ENCODE data around the gene JAG2. TPM values are rescaled to one million over a fixed set of nuclear protein-coding genes. Genes with fewer than 3 reads are reported as not detected.

The JAG2 gene
- total RNA-seq, 4 donors from 2014 or later: 5.4 to 29.9 (median 6.6) TPM

DNA sequence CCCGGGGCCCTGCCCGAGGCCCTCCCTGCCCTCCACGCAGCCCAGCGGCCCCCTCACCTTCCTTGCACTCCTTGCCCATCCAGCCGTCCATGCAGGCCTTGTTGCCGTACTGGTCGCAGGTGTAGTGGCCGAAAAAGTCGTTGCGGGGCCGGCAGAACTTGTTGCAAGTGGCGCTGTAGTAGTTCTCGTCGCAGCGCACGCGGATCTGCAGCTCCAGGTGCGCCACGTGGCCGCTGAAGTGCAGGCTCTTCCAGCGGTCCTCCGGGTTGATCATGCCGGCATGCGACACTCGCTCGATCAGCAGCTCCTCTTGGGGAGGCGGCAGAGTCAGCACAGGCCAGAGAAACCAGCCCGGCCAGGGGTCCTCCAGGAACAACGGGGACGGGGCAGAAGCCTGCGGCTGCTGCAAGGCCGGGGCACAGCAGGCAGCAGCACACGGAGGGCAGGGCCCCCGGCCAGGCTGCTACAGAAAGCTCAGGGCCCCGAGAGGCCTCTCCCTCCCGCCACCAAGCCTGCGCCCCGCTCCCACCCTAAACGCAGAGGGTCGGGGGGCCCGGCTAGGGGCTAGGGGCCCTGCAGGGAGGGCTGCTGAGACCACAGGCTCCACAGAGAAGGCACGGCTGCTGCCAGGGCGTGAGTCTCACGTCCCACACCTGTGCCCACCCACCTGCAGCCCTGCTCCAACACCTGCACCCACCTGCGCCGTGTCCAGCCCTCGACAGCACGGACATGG lies 12.7 kb downstream of the JAG2 start:
- no peak overlapping the region for H3K27ac ChIP-seq
- in situ Hi-C loops (cut with MboI; ENCODE audit: low pct_ligation_motif_present in 1 of 4, low pct_unique_long_range_greater_than_20kb in 1 of 4, low sequenced_read_pairs in 3 of 4): no loop called here
- TF ChIP-seq EP300 (IDR thresholded peaks at IDR 0.05; ENCODE audit: low read depth): no peak
- TF ChIP-seq, protein P1, sequence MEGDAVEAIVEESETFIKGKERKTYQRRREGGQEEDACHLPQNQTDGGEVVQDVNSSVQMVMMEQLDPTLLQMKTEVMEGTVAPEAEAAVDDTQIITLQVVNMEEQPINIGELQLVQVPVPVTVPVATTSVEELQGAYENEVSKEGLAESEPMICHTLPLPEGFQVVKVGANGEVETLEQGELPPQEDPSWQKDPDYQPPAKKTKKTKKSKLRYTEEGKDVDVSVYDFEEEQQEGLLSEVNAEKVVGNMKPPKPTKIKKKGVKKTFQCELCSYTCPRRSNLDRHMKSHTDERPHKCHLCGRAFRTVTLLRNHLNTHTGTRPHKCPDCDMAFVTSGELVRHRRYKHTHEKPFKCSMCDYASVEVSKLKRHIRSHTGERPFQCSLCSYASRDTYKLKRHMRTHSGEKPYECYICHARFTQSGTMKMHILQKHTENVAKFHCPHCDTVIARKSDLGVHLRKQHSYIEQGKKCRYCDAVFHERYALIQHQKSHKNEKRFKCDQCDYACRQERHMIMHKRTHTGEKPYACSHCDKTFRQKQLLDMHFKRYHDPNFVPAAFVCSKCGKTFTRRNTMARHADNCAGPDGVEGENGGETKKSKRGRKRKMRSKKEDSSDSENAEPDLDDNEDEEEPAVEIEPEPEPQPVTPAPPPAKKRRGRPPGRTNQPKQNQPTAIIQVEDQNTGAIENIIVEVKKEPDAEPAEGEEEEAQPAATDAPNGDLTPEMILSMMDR (IDR thresholded peaks at IDR 0.05): no peak
- TF ChIP-seq POLR2A (IDR thresholded peaks at IDR 0.05): no peak
- no peak for TF ChIP-seq POLR2AphosphoS5 (IDR thresholded peaks at IDR 0.05)
- H3K27me3 ChIP-seq: no peaks in the 10 kb centered on the region
- no peak overlapping the region for H3K4me3 ChIP-seq
- intact Hi-C loops (cut with DNase I; ENCODE audit: low total_unique reads): no loop called here
- no peaks in the 10 kb centered on the region for H3K4me1 ChIP-seq
- WGBS, 2 donors (ENCODE audit: low coverage in 1 of 2): 75 to 80% methylated on average over 1 to 44 of the region's 48 CpGs
- no peaks in the 10 kb centered on the region for H3K9me3 ChIP-seq
- no peak for DNase-seq
- no peaks in the 10 kb centered on the region for H3K36me3 ChIP-seq

DNA sequence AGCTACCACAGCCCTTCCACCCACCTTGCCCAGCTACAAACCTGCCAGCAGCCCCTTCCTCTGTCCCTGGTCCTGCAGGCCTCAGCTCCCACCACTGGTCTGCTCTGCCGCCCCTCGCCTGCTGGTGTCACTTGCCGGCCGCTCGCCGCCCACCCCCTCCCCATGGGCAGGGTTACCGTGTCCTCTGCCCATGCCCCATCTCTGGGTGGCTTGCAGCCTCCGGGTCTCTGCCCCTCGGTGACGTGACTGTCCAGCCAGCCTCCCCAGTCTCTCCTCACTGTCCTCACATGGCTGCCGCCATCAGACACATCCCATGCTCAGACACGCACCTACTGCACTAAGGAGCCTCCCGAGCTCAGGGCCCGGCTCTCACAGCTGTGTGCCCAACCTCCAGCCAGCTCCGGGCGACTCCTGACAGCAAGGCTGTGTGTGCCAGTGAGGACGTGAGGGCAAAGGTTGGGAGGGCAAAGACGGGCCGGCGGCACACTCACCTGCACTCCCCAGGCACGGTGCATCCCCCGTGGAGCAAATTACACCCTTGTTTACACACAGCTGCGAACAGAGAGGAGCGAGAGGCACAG lies 13.4 kb downstream of the JAG2 start:
- no peak overlapping the region for H3K27ac ChIP-seq
- WGBS, 2 donors (ENCODE audit: low coverage in 1 of 2): 83% methylated on average over 21 of the region's 24 CpGs; no CpG with 5 or more reads in 1 of the 2 donors
- no peaks in the 10 kb centered on the region for H3K36me3 ChIP-seq
- H3K27me3 ChIP-seq: no peaks in the 10 kb centered on the region
- no peaks in the 10 kb centered on the region for H3K4me1 ChIP-seq
- intact Hi-C loops (cut with DNase I; ENCODE audit: low total_unique reads) (no loop called here), in situ Hi-C loops (cut with MboI; ENCODE audit: low pct_ligation_motif_present in 1 of 4, low pct_unique_long_range_greater_than_20kb in 1 of 4, low sequenced_read_pairs in 3 of 4) (no loop called here)
- no peak for DNase-seq
- TF ChIP-seq, protein P1 (IDR thresholded peaks at IDR 0.05): no peak
- TF ChIP-seq POLR2AphosphoS5 (IDR thresholded peaks at IDR 0.05) (no peak), EP300 (IDR thresholded peaks at IDR 0.05; ENCODE audit: low read depth) (no peak), POLR2A (IDR thresholded peaks at IDR 0.05) (no peak)
- no peak overlapping the region for H3K4me3 ChIP-seq
- H3K9me3 ChIP-seq: no peaks in the 10 kb centered on the region

DNA sequence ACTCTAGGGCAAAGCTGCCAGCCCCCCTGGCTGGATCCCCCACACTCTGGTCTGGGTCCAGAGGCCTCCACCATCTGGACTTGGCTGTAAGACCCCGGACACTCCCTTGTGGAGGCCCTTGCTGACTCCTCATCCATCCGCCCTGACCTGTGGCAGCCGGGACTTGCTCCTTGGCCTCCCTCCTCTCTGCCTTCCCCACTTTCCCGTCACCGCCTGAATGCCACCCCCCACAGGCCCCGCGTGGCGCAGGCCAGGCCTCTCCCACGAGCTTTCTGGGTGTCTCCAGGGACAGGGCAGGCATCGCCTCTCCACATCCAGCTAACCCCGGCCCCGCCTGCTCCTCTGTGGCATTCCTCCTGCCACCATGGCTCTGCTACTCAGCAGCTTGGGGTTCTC lies 14.1 kb downstream of the JAG2 start:
- in situ Hi-C loops (cut with MboI; ENCODE audit: low pct_ligation_motif_present in 1 of 4, low pct_unique_long_range_greater_than_20kb in 1 of 4, low sequenced_read_pairs in 3 of 4): no loop called here

More for the DNA sequence above, 14.1 kb downstream of the JAG2 start:
- Histone ChIP-seq H3K36me3 (no peaks in the 10 kb centered on the region), H3K27ac (no peak overlapping the region), H3K4me3 (no peak overlapping the region), H3K4me1 (no peaks in the 10 kb centered on the region), H3K9me3 (no peaks in the 10 kb centered on the region), H3K27me3 (no peaks in the 10 kb centered on the region)
- 74 to 79% methylated on average over 10 to 12 of the region's 12 CpGs for WGBS, 2 donors (ENCODE audit: low coverage in 1 of 2)
- DNase-seq: no peak
- intact Hi-C loops (cut with DNase I; ENCODE audit: low total_unique reads): no loop called here
- TF ChIP-seq POLR2A (IDR thresholded peaks at IDR 0.05) (no peak), EP300 (IDR thresholded peaks at IDR 0.05; ENCODE audit: low read depth) (no peak), POLR2AphosphoS5 (IDR thresholded peaks at IDR 0.05) (no peak)
- TF ChIP-seq, protein P1 (IDR thresholded peaks at IDR 0.05): no peak
